A549 (cell line): ENCODE results near the gene FDX2. TPM values are rescaled to one million over a fixed set of nuclear protein-coding genes. Genes with fewer than 3 reads are reported as not detected.
A peak's percentile ranks its signal among the peaks of the same experiment; 100 is the strongest.

Source experiments
- ATAC-seq, 2 experiments: fragments of 200-7000 bp in 1 of 2; fragments of >200 bp in 1 of 2; cut with Nextera tagmentation in 1 of 2; cut with Tn5 transposase in 1 of 2; 3 replicates each; pipeline versions ENCODE4 v1.8.0 to v1.9.1; 2018 to 2020; ENCODE audit warnings: mild to moderate bottlenecking in 1 of 2, moderate library complexity in 1 of 2
- CTCF ChIA-PET: fragments of 300-600 bp; sonication (Branson Sonifier 250); formaldehyde crosslinking; extraction: SDS; loops from one replicate; lab custom pipeline; 2021; ENCODE audit warnings: antibody characterized with exemption, inconsistent platforms; lab: Yijun Ruan, JAX
- POLR2A ChIA-PET: fragments of 350-600 bp; formaldehyde crosslinking; extraction: SDS; loops from one replicate; lab custom pipeline; 2021; ENCODE audit warnings: antibody characterized with exemption, inconsistent platforms; lab: Yijun Ruan, JAX
- DNase-seq, 2 experiments: peaks; one replicate each; pipeline versions ENCODE4 v3.0.0 to v3.0.0-alpha.2; 2011 to 2016; ENCODE audit warnings: low read depth in 1 of 2, low spot score in 1 of 2
- FAIRE-seq: peaks from 2 replicates; lab custom pipeline; 2011; peaks lifted over from hg19 to GRCh38; lab: Jason Lieb, UNC
- H3K27ac ChIP-seq, 2 experiments: fragments of >200 bp; sonication (Bioruptor Twin); formaldehyde crosslinking; 3 replicates each; pipeline ENCODE4 v1.5.1; 2016 to 2017
- H3K4me1 ChIP-seq: fragments of >200 bp; sonication (Bioruptor Twin); formaldehyde crosslinking; 3 replicates; pipeline ENCODE4 v1.6.1; 2016
- H3K4me2 ChIP-seq: fragments of >200 bp; sonication (Bioruptor Twin); formaldehyde crosslinking; 3 replicates; pipeline ENCODE4 v1.6.1; 2016
- H3K4me3 ChIP-seq: fragments of >200 bp; sonication (Bioruptor Twin); formaldehyde crosslinking; 3 replicates; pipeline ENCODE4 v1.5.1; 2016
- H3K9me3 ChIP-seq: fragments of >200 bp; sonication (Bioruptor Twin); formaldehyde crosslinking; 3 replicates; pipeline ENCODE4 v1.6.1; 2016
- CBX2 ChIP-seq: fragments of 200-600 bp; sonication (generic); IDR thresholded peaks from 2 replicates; pipeline ENCODE4 v1.6.1; 2016; ENCODE audit warnings: low read depth, mild to moderate bottlenecking, borderline replicate concordance
- CBX8 ChIP-seq: fragments of 200-600 bp; sonication (generic); IDR thresholded peaks from 2 replicates; pipeline ENCODE4 v1.6.1; 2016
- CHD2 ChIP-seq: fragments of 150-350 bp; IDR thresholded peaks from 2 replicates; pipeline ENCODE4 v1.6.1; 2014; ENCODE audit warnings: low read length; ENCODE audit not compliant: partially characterized antibody
- EHF ChIP-seq: fragments of 250-450 bp; sonication (Bioruptor Pico); IDR thresholded peaks from 2 replicates; pipeline ENCODE4 v1.5.0; 2020; ENCODE audit warnings: mild to moderate bottlenecking
- EP300 ChIP-seq, 2 experiments: fragments of >200 bp; sonication (Bioruptor Twin); formaldehyde crosslinking; IDR thresholded peaks; 2 replicates in 1 of 2; 3 replicates in 1 of 2; pipeline ENCODE4 v1.6.1; 2016 to 2017
- FOSL2 ChIP-seq, 2 experiments: fragments of 450-650 bp in 1 of 2; fragments of >200 bp in 1 of 2; sonication (Bioruptor Twin) in 1 of 2; formaldehyde crosslinking; IDR thresholded peaks; 2 replicates each; pipeline versions ENCODE4 v1.5.0 to v1.6.1; 2016 to 2020; ENCODE audit warnings: mild to moderate bottlenecking in 1 of 2, moderate library complexity in 1 of 2
- FOXS1 ChIP-seq: fragments of 250-450 bp; sonication (Bioruptor Pico); IDR thresholded peaks from 2 replicates; pipeline ENCODE4 v1.5.0; 2020; ENCODE audit warnings: mild to moderate bottlenecking, moderate library complexity
- HDAC2 ChIP-seq: fragments of 200-600 bp; sonication (generic); IDR thresholded peaks from 2 replicates; pipeline ENCODE4 v1.6.1; 2016
- HOXA7 ChIP-seq: fragments of 250-450 bp; sonication (Bioruptor Pico); IDR thresholded peaks from 2 replicates; pipeline ENCODE4 v1.5.0; 2020; ENCODE audit warnings: mild to moderate bottlenecking, moderate library complexity
- HOXB13 ChIP-seq: fragments of 250-450 bp; sonication (Bioruptor Pico); IDR thresholded peaks from 2 replicates; pipeline ENCODE4 v1.5.0; 2020; ENCODE audit warnings: low read depth, mild to moderate bottlenecking, moderate library complexity
- JUN ChIP-seq, 2 experiments: fragments of >200 bp; sonication (Bioruptor Twin); formaldehyde crosslinking; IDR thresholded peaks; 2 replicates in 1 of 2; 3 replicates in 1 of 2; pipeline ENCODE4 v1.6.1; 2016 to 2017
- JUNB ChIP-seq: fragments of >200 bp; sonication (Bioruptor Twin); formaldehyde crosslinking; IDR thresholded peaks from 2 replicates; pipeline ENCODE4 v1.6.1; 2016
- NPAS2 ChIP-seq: fragments of 250-450 bp; sonication (Bioruptor Pico); IDR thresholded peaks from 2 replicates; pipeline ENCODE4 v1.8.0; 2022; ENCODE audit warnings: mild to moderate bottlenecking, moderate library complexity, borderline replicate concordance
- NR3C1 ChIP-seq: fragments of >200 bp; sonication (Bioruptor Twin); formaldehyde crosslinking; IDR thresholded peaks from 3 replicates; pipeline ENCODE4 v1.6.1; 2017
- PHF8 ChIP-seq: fragments of 200-600 bp; sonication (generic); IDR thresholded peaks from 2 replicates; pipeline ENCODE4 v1.6.1; 2016; ENCODE audit warnings: low read depth, mild to moderate bottlenecking, antibody characterized with exemption, moderate library complexity, borderline replicate concordance
- POLR2A ChIP-seq: IDR thresholded peaks from 2 replicates; pipeline ENCODE4 v1.6.1; 2012; ENCODE audit warnings: mild to moderate bottlenecking, low read length
- POLR2AphosphoS2 ChIP-seq: conservative IDR thresholded peaks from 2 replicates; pipeline ENCODE4 v1.6.1; 2012; ENCODE audit warnings: low read length, improper control_type of control experiment, inconsistent platforms
- RARB ChIP-seq: fragments of 250-450 bp; sonication (Bioruptor Pico); IDR thresholded peaks from 2 replicates; pipeline ENCODE4 v1.8.0; 2021; ENCODE audit warnings: mild to moderate bottlenecking, moderate library complexity
- SREBF2 ChIP-seq: fragments of 450-650 bp; IDR thresholded peaks from 2 replicates; pipeline ENCODE4 v1.6.1; 2014; ENCODE audit warnings: mild to moderate bottlenecking, moderate library complexity
- ZC3H11A ChIP-seq: fragments of 450-650 bp; IDR thresholded peaks from 2 replicates; pipeline ENCODE4 v1.6.1; 2014; ENCODE audit warnings: antibody characterized with exemption, mild to moderate bottlenecking
- WGBS: methylation state at CpG from one replicate; pipeline ENCODE4 v1.1.6; 2017; ENCODE audit errors: missing lambda C conversion rate; 5-methylcytosine and 5-hydroxymethylcytosine counted together
- polyA plus RNA-seq, 4 experiments: library from polyadenylated mRNA; depleted of rRNA in 3 of 4; stranded (reverse); fragments of >200 nt; fragmentation: RNase III in 1 of 4; extraction: RNeasy Plus Mini Kit Qiagen cat#74134 plus additional on column Dnase treatment in 1 of 4; gene quantifications; 2 replicates in 3 of 4; 3 replicates in 1 of 4; pipeline ENCODE4 v1.2.3, GENCODE V29; 2011 to 2017
- TF ChIP-seq, protein P1 (sequence below): IDR thresholded peaks from 2 replicates; pipeline ENCODE4 v1.6.1; 2012
- TF ChIP-seq, protein P2 (sequence below): fragments of 200-600 bp; sonication (generic); IDR thresholded peaks from 2 replicates; pipeline ENCODE4 v1.6.1; 2016; ENCODE audit warnings: antibody characterized with exemption, mild to moderate bottlenecking, moderate library complexity
- TF ChIP-seq, protein P3 (sequence below): fragments of >200 bp; sonication (Bioruptor Twin); formaldehyde crosslinking; IDR thresholded peaks from 2 replicates; pipeline ENCODE4 v1.6.1; 2016
- TF ChIP-seq, protein P4 (sequence below): IDR thresholded peaks from 2 replicates; pipeline ENCODE4 v1.6.1; 2012; ENCODE audit warnings: low read depth, borderline replicate concordance

Gene FDX2
- polyA plus RNA-seq, 2 of the 4 experiments (the other 2 are of a cell fraction), result 9.9 to 23.5 TPM

DNA sequence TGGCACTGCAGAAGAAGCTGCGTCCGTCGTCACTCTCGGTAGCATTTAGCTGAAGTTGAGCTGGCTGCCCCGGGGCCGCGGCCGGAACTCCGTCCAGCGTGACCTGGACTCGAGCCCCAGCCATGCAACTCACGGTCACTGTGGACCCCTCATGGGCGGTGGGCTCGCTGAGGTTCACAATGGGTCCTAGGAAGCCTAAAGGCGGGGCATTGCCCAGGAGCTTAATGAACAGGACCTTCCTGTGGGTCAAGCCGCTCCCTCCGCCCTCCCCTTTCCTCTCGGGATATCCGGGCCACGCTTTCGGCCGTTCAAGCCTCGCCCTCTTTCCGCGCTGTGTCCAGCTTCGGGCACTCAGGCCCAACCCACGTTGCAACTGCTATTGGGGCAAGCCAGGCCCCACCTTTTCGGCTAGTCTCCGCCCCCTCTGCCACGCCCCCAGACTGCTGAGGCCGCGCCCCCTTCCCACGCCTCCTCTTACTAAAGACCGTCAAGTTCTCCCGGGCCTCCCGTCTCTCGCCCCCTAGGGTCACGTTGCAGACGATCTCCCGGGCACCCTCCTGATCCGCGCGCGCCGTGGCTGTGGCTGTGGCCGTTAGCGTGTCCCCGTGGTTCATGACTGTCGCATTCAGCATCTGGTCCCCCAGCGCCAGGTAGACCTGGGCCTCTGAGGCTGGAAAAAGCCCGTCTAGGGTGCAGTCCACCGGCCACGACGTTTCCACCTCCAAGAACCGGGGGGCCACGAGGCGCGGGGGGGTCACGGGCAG is 19.0 kb upstream of the FDX2 start:
- Histone ChIP-seq H3K4me1 (peaks cover 11% of the 10 kb centered on the region; the same call in 1 of the 3 replicates), H3K4me2 (peak overlapping the region; percentile 92), H3K4me3 (peak overlapping the region; percentile 76), H3K9me3 (no peaks in the 10 kb centered on the region), H3K27ac (peak overlapping the region; percentile 81 to 97)
- peak; percentile 66 to 93 for DNase-seq
- 1% methylated on average over 28 of the region's 59 CpGs for WGBS
- ChIA-PET CTCF (interaction anchor here (1.2 to 2.0 kb wide), 3 partner anchors 54 to 76 kb away, joined by 3 to 9 read pairs (median 4); partner anchors contain the start of gene ICAM1), POLR2A (interaction anchor here (2.5 kb wide), 1 partner anchor 45 kb away, joined by 12 read pairs; the partner anchor contains the start of gene TYK2)
- no peak for FAIRE-seq
- TF ChIP-seq CHD2 (no peak), HOXB13 (CRISPR knock-in tag) (no peak), EHF (no peak), CBX2 (no peak), POLR2A (peak; percentile 30), JUN (IDR thresholded peaks at IDR 0.05) (peak in 1 of 2 experiments; percentile 15; a peak in 1 of 5 replicates)
- TF ChIP-seq, protein P1, sequence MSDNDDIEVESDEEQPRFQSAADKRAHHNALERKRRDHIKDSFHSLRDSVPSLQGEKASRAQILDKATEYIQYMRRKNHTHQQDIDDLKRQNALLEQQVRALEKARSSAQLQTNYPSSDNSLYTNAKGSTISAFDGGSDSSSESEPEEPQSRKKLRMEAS, result peak; percentile 68
- peak; percentile 74 to 88 for ATAC-seq

DNA sequence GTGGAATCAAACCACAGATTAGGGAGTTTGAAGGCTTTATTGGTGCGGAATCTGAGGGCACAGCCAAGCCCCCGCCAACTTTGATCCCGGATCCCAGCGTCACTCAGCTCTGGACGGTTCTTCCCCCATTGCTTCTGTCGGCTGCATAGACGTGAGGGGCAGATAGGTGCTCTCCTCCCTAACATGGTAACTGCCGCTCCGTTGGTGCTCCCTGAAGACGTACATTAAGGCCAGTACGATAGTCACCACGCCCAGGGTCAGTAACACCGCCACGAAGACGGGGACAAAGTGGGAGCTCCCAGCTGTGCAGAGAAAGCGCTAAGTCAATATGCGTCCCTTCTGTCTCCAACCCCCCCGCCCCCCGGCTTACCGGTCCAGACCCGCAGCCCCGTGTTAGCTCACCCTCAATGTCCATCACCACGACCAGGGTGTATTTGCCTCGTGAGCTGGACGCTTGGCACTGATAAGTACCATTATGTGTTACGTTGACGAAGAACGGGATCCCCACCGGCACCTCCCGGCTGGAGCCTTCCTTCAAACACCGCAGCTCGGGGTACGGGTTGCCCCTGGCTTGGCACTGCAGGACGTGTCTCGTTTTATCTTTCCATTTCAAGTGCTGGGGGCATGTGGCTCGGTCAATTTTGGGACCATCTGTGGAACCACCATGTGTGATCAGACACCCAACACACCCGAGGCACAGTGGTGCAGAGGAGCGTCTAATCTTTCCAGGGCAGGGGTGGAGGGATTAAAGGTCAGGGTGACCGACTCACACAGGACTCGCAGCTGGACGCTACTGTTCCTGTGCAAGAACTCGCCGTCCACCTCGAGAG is 18.2 kb upstream of the FDX2 start:
- POLR2A ChIA-PET, result interaction anchor here (0.6 to 2.5 kb wide), 10 partner anchors 9 to 65 kb away, joined by 3 to 12 read pairs (median 4); partner anchors contain the start of genes ICAM5 and TYK2
- Histone ChIP-seq H3K4me2 (peak overlapping the region; percentile 92), H3K4me3 (peak overlapping the region; percentile 76), H3K9me3 (no peaks in the 10 kb centered on the region), H3K4me1 (peaks cover 11% of the 10 kb centered on the region; the same call in 1 of the 3 replicates), H3K27ac (peak overlapping the region; percentile 81 to 97)
- FAIRE-seq, result no peak
- no peak for TF ChIP-seq FOSL2 (IDR thresholded peaks at IDR 0.05)
- TF ChIP-seq FOSL2 (CRISPR knock-in tag; IDR thresholded peaks at IDR 0.05), result no peak
- TF ChIP-seq, protein P2, sequence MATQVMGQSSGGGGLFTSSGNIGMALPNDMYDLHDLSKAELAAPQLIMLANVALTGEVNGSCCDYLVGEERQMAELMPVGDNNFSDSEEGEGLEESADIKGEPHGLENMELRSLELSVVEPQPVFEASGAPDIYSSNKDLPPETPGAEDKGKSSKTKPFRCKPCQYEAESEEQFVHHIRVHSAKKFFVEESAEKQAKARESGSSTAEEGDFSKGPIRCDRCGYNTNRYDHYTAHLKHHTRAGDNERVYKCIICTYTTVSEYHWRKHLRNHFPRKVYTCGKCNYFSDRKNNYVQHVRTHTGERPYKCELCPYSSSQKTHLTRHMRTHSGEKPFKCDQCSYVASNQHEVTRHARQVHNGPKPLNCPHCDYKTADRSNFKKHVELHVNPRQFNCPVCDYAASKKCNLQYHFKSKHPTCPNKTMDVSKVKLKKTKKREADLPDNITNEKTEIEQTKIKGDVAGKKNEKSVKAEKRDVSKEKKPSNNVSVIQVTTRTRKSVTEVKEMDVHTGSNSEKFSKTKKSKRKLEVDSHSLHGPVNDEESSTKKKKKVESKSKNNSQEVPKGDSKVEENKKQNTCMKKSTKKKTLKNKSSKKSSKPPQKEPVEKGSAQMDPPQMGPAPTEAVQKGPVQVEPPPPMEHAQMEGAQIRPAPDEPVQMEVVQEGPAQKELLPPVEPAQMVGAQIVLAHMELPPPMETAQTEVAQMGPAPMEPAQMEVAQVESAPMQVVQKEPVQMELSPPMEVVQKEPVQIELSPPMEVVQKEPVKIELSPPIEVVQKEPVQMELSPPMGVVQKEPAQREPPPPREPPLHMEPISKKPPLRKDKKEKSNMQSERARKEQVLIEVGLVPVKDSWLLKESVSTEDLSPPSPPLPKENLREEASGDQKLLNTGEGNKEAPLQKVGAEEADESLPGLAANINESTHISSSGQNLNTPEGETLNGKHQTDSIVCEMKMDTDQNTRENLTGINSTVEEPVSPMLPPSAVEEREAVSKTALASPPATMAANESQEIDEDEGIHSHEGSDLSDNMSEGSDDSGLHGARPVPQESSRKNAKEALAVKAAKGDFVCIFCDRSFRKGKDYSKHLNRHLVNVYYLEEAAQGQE, result no peak
- no peak for TF ChIP-seq NR3C1
- no peak for TF ChIP-seq EP300 (IDR thresholded peaks at IDR 0.05)
- no peak for TF ChIP-seq JUNB
- no peak for TF ChIP-seq ZC3H11A
- no peak for TF ChIP-seq NPAS2 (CRISPR knock-in tag)
- no peak for TF ChIP-seq PHF8
- no peak for TF ChIP-seq JUN (IDR thresholded peaks at IDR 0.05)
- no peak for TF ChIP-seq HOXA7 (CRISPR knock-in tag)
- TF ChIP-seq CBX2, result no peak
- TF ChIP-seq, protein P3, sequence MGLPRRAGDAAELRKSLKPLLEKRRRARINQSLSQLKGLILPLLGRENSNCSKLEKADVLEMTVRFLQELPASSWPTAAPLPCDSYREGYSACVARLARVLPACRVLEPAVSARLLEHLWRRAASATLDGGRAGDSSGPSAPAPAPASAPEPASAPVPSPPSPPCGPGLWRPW, result no peak
- TF ChIP-seq RARB (CRISPR knock-in tag), result no peak
- TF ChIP-seq FOXS1, result no peak
- TF ChIP-seq POLR2A, result no peak
- TF ChIP-seq, protein P4, sequence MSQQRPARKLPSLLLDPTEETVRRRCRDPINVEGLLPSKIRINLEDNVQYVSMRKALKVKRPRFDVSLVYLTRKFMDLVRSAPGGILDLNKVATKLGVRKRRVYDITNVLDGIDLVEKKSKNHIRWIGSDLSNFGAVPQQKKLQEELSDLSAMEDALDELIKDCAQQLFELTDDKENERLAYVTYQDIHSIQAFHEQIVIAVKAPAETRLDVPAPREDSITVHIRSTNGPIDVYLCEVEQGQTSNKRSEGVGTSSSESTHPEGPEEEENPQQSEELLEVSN, result no peak
- no peak for TF ChIP-seq SREBF2
- TF ChIP-seq HDAC2, result no peak
- no peak for TF ChIP-seq POLR2AphosphoS2
- no peak for TF ChIP-seq CBX8
- WGBS, result 3% methylated on average over 7 of the region's 44 CpGs
- DNase-seq, result no peak
- ATAC-seq, result peak; percentile 43 to 44
- CTCF ChIA-PET, result interaction anchor here (0.8 to 2.0 kb wide), 5 partner anchors 10 to 84 kb away, joined by 3 to 9 read pairs (median 3); partner anchors contain the start of gene ICAM1
